ENCODE data around the gene CAMTA1. TPM values are rescaled to one million over a fixed set of nuclear protein-coding genes. Genes with fewer than 3 reads are reported as not detected.

CAMTA1 gene
- total RNA-seq, 1 donor from 2014 or later: 81.6 TPM

DNA sequence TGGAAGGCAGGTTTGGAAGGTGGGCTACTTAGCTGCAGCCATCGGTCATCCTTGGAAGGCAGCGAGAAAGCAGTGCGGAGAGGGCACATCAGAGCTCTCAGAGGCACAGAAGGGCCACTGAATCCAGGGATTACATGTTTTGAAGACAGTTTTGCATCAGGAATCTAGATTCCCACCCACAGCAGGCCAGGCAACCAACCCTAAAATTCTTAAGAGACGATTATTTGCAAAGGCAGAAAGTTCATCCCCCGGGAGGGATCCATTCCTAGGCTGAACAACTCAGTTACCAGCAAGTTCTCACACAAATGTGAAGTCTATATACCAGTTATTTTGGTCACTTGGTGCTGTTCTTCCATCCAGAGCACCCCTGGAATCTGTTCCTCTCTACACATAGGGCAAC lies 528.6 kb downstream of the CAMTA1 start:
- Mint-ChIP-seq H3K4me1 (ENCODE audit: unreplicated experiment) (peaks cover 32% of the 10 kb centered on the region), H3K27ac (ENCODE audit: unreplicated experiment) (peak overlapping the region; percentile 32), H3K36me3 (ENCODE audit: unreplicated experiment) (no peaks in the 10 kb centered on the region), H3K4me3 (ENCODE audit: unreplicated experiment) (no peak overlapping the region), H3K9me3 (ENCODE audit: unreplicated experiment) (peaks cover 3% of the 10 kb centered on the region), H3K27me3 (ENCODE audit: unreplicated experiment) (no peaks in the 10 kb centered on the region)
- TF ChIP-seq, protein P1, sequence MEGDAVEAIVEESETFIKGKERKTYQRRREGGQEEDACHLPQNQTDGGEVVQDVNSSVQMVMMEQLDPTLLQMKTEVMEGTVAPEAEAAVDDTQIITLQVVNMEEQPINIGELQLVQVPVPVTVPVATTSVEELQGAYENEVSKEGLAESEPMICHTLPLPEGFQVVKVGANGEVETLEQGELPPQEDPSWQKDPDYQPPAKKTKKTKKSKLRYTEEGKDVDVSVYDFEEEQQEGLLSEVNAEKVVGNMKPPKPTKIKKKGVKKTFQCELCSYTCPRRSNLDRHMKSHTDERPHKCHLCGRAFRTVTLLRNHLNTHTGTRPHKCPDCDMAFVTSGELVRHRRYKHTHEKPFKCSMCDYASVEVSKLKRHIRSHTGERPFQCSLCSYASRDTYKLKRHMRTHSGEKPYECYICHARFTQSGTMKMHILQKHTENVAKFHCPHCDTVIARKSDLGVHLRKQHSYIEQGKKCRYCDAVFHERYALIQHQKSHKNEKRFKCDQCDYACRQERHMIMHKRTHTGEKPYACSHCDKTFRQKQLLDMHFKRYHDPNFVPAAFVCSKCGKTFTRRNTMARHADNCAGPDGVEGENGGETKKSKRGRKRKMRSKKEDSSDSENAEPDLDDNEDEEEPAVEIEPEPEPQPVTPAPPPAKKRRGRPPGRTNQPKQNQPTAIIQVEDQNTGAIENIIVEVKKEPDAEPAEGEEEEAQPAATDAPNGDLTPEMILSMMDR (IDR thresholded peaks at IDR 0.05): no peak
- peak; percentile 27 for DNase-seq (ENCODE audit: extremely low spot score, unreplicated experiment)

DNA sequence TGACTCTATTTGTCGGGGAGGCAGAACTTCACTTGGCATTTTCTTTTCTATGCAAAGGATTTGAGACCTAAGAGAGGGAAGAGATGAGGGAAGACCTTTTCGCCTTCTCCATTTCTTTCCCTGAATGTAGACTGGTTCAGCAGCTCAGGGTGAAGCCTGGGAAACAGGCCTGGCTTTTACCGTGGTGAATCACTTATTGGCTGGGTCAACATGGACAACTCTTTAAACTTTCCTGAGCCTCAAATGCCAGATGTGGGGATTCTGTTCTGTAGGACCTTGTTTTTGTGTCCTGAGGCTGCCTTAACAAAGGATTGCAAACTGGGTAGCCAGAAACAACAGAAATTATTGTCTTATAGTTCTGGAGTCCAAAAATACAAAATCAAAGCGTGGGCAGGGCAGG lies 530.1 kb downstream of the CAMTA1 start:
- TF ChIP-seq, protein P1 (IDR thresholded peaks at IDR 0.05): no peak
- DNase-seq (ENCODE audit: extremely low spot score, unreplicated experiment): no peak
- H3K27me3 Mint-ChIP-seq (ENCODE audit: unreplicated experiment): no peaks in the 10 kb centered on the region

GRCh38 chr1:7315946-7316345 lies 530.7 kb downstream of the CAMTA1 start:
- TF ChIP-seq, protein P1 (IDR thresholded peaks at IDR 0.05): no peak
- no peaks in the 10 kb centered on the region for H3K9me3 Mint-ChIP-seq (ENCODE audit: unreplicated experiment)
- no peak overlapping the region for H3K27ac Mint-ChIP-seq (ENCODE audit: unreplicated experiment)
- peaks cover 28% of the 10 kb centered on the region for H3K4me1 Mint-ChIP-seq (ENCODE audit: unreplicated experiment)
- H3K27me3 Mint-ChIP-seq (ENCODE audit: unreplicated experiment): no peaks in the 10 kb centered on the region
- no peak overlapping the region for H3K4me3 Mint-ChIP-seq (ENCODE audit: unreplicated experiment)
- DNase-seq (ENCODE audit: extremely low spot score, unreplicated experiment): no peak
- H3K36me3 Mint-ChIP-seq (ENCODE audit: unreplicated experiment): no peaks in the 10 kb centered on the region

More for the DNA sequence above, 530.1 kb downstream of the CAMTA1 start:
- H3K9me3 Mint-ChIP-seq (ENCODE audit: unreplicated experiment): no peaks in the 10 kb centered on the region
- no peak overlapping the region for H3K4me3 Mint-ChIP-seq (ENCODE audit: unreplicated experiment)
- H3K27ac Mint-ChIP-seq (ENCODE audit: unreplicated experiment): no peak overlapping the region
- peaks cover 28% of the 10 kb centered on the region for H3K4me1 Mint-ChIP-seq (ENCODE audit: unreplicated experiment)
- no peaks in the 10 kb centered on the region for H3K36me3 Mint-ChIP-seq (ENCODE audit: unreplicated experiment)

- TF ChIP-seq, protein P1 (IDR thresholded peaks at IDR 0.05): no peak
- peaks cover 20% of the 10 kb centered on the region for H3K4me1 Mint-ChIP-seq (ENCODE audit: unreplicated experiment)
- peaks cover 3% of the 10 kb centered on the region for H3K9me3 Mint-ChIP-seq (ENCODE audit: unreplicated experiment)
- H3K27ac Mint-ChIP-seq (ENCODE audit: unreplicated experiment): no peak overlapping the region
- no peaks in the 10 kb centered on the region for H3K27me3 Mint-ChIP-seq (ENCODE audit: unreplicated experiment)
- no peak for DNase-seq (ENCODE audit: extremely low spot score, unreplicated experiment)
- H3K36me3 Mint-ChIP-seq (ENCODE audit: unreplicated experiment): no peaks in the 10 kb centered on the region
- H3K4me3 Mint-ChIP-seq (ENCODE audit: unreplicated experiment): no peak overlapping the region
Observed at GRCh38 chr1:7317888-7318287, 532.6 kb downstream of the CAMTA1 start.

DNA sequence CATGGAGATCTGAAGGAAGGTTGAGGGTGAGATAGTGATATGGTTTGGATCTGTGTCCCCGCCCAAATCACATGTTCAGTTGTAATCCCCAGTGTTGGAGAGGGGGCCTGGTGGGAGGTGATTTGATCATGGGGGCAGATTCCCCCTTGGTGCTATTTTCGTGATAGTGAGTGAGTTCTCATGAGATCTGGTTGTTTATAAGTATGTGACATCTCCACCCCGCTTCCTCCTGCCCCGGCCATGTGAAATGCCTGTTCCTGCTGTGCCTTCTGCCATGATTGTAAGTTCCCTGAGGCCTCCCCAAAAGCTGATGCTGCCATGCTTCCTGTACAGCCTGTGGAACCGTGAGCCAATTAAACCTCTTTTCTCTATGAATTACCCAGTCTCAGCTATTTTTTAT lies 533.9 kb downstream of the CAMTA1 start:
- no peak for DNase-seq (ENCODE audit: extremely low spot score, unreplicated experiment)
- Mint-ChIP-seq H3K27me3 (ENCODE audit: unreplicated experiment) (no peaks in the 10 kb centered on the region), H3K4me1 (ENCODE audit: unreplicated experiment) (peaks cover 7% of the 10 kb centered on the region), H3K9me3 (ENCODE audit: unreplicated experiment) (peaks cover 3% of the 10 kb centered on the region), H3K27ac (ENCODE audit: unreplicated experiment) (no peak overlapping the region), H3K4me3 (ENCODE audit: unreplicated experiment) (no peak overlapping the region), H3K36me3 (ENCODE audit: unreplicated experiment) (no peaks in the 10 kb centered on the region)
- TF ChIP-seq, protein P1 (IDR thresholded peaks at IDR 0.05): no peak
